DOHH2 (cell line): Measurements from ENCODE around the gene ACKR3.

Source experiments
- CTCF ChIP-seq: fragments of 200-600 bp; sonication (generic); IDR thresholded peaks from one replicate; pipeline ENCODE4 v1.5.1; 2014; ENCODE audit warnings: antibody characterized with exemption, mild to moderate bottlenecking, low read depth, low read length; ENCODE audit not compliant: poor library complexity, severe bottlenecking
- EZH2phosphoT487 ChIP-seq: fragments of 200-600 bp; sonication (generic); IDR thresholded peaks from 2 replicates; pipeline ENCODE4 v1.6.1; 2017; ENCODE audit warnings: borderline replicate concordance, mild to moderate bottlenecking, antibody characterized with exemption, low read length, moderate library complexity, mixed read lengths

- TF ChIP-seq CTCF (no peak), EZH2phosphoT487 (no peak)
Measured at GRCh38 chr2:236551471-236552211, 18.0 kb upstream of the ACKR3 start.
